Neural crest cell (in vitro differentiated cells): Measurements from ENCODE around the gene DAB2IP. TPM values are rescaled to one million over a fixed set of nuclear protein-coding genes. Genes with fewer than 3 reads are reported as not detected.

Experiments used
- DNase-seq: peaks from one replicate; pipeline ENCODE4 v3.0.0; 2021; ENCODE audit warnings: low read depth, mixed read lengths, low spot score
- H3K27ac Mint-ChIP-seq: one replicate; pipeline ENCODE4 v1.8.0; 2021; ENCODE audit warnings: mild to moderate bottlenecking, mixed read lengths; ENCODE audit not compliant: unreplicated experiment
- H3K27me3 Mint-ChIP-seq: 2 replicates; pipeline ENCODE4 v1.8.0; 2021; ENCODE audit warnings: low read depth, mild to moderate bottlenecking, mixed read lengths
- H3K36me3 Mint-ChIP-seq: 2 replicates; pipeline ENCODE4 v1.8.0; 2021; ENCODE audit warnings: low read depth, mild to moderate bottlenecking, mixed read lengths
- H3K4me1 Mint-ChIP-seq: 2 replicates; pipeline ENCODE4 v1.8.0; 2021; ENCODE audit warnings: mixed read lengths
- H3K4me3 Mint-ChIP-seq: one replicate; pipeline ENCODE4 v1.8.0; 2021; ENCODE audit warnings: mild to moderate bottlenecking, mixed read lengths
- H3K9me3 Mint-ChIP-seq: 2 replicates; pipeline ENCODE4 v1.8.0; 2021; ENCODE audit warnings: mixed read lengths
- CTCF ChIP-seq: fragments of 200-600 bp; sonication (generic); conservative IDR thresholded peaks from 2 replicates; pipeline ENCODE4 v1.5.0; 2021; ENCODE audit warnings: antibody characterized with exemption, mild to moderate bottlenecking
- total RNA-seq: library from RNA; stranded (reverse); gene quantifications from 2 replicates; pipeline ENCODE4 v1.2.1, GENCODE V29; 2021

The DAB2IP gene
- total RNA-seq, 1 donor from 2014 or later, result 48.3 TPM

- Mint-ChIP-seq H3K9me3 (no peaks in the 10 kb centered on the region), H3K27ac (peak overlapping the region; percentile 40), H3K4me3 (no peak overlapping the region), H3K4me1 (no peaks in the 10 kb centered on the region), H3K27me3 (no peaks in the 10 kb centered on the region), H3K36me3 (no peaks in the 10 kb centered on the region)
- no peak for DNase-seq
- TF ChIP-seq CTCF, result no peak
Observed at GRCh38 chr9:121683652-121684051, 32.2 kb downstream of the DAB2IP start.

- H3K27me3 Mint-ChIP-seq, result no peaks in the 10 kb centered on the region
- no peaks in the 10 kb centered on the region for H3K4me1 Mint-ChIP-seq
- H3K9me3 Mint-ChIP-seq, result no peaks in the 10 kb centered on the region
- peak; percentile 55 for DNase-seq
- no peak overlapping the region for H3K4me3 Mint-ChIP-seq
- no peak overlapping the region for H3K27ac Mint-ChIP-seq
- peak; percentile 63 for TF ChIP-seq CTCF
- no peaks in the 10 kb centered on the region for H3K36me3 Mint-ChIP-seq
Observed at GRCh38 chr9:121684381-121685145, 33.1 kb downstream of the DAB2IP start.

- Mint-ChIP-seq H3K27me3 (no peaks in the 10 kb centered on the region), H3K9me3 (no peaks in the 10 kb centered on the region), H3K27ac (no peak overlapping the region), H3K4me1 (no peaks in the 10 kb centered on the region), H3K36me3 (no peaks in the 10 kb centered on the region), H3K4me3 (no peak overlapping the region)
- no peak for TF ChIP-seq CTCF
- no peak for DNase-seq
Observed at GRCh38 chr9:121685146-121685794, 33.8 kb downstream of the DAB2IP start.

GRCh38 chr9:121685795-121686377 is 34.5 kb downstream of the DAB2IP start:
- DNase-seq, result no peak
- Mint-ChIP-seq H3K4me1 (no peaks in the 10 kb centered on the region), H3K27ac (no peak overlapping the region), H3K27me3 (no peaks in the 10 kb centered on the region), H3K36me3 (no peaks in the 10 kb centered on the region), H3K9me3 (no peaks in the 10 kb centered on the region), H3K4me3 (no peak overlapping the region)
- no peak for TF ChIP-seq CTCF

- DNase-seq, result peak; percentile 79
- Mint-ChIP-seq H3K9me3 (no peaks in the 10 kb centered on the region), H3K4me1 (peaks cover 8% of the 10 kb centered on the region), H3K4me3 (no peak overlapping the region), H3K36me3 (no peaks in the 10 kb centered on the region), H3K27ac (no peak overlapping the region), H3K27me3 (no peaks in the 10 kb centered on the region)
- TF ChIP-seq CTCF, result peak; percentile 82
Observed at GRCh38 chr9:121686930-121687541, 35.6 kb downstream of the DAB2IP start.
